Gastrocnemius medialis (tissue), 4 donors: Measurements from ENCODE around the gene CELF3. TPM values are rescaled to one million over a fixed set of nuclear protein-coding genes. Genes with fewer than 3 reads are reported as not detected.

Experiments
- ATAC-seq, 2 donors: fragments of 150-250 bp; one replicate each; pipeline ENCODE4 v1.9.1; 2016
- DNase-seq, 2 donors: peaks; one replicate each; pipeline ENCODE4 v3.0.0-alpha.2; 2019
- H3K27ac ChIP-seq, 4 donors: fragments of 200-600 bp; sonication (generic); 1 replicate in 1 of 4; 2 replicates in 3 of 4; pipeline ENCODE4 v1.5.1; 2016 to 2018; ENCODE audit warnings: mild to moderate bottlenecking in 2 of 4, moderate library complexity in 1 of 4
- H3K27me3 ChIP-seq, 3 donors: fragments of 200-600 bp; sonication (generic) in 2 of 3; 1 replicate in 1 of 3; 2 replicates in 2 of 3; pipeline versions ENCODE4 v1.5.1 to v1.6.0; 2016 to 2019; ENCODE audit warnings: mild to moderate bottlenecking in 1 of 3, moderate library complexity in 1 of 3
- H3K36me3 ChIP-seq, 2 donors: fragments of 200-600 bp; sonication (generic) in 1 of 2; one replicate each; pipeline ENCODE4 v1.5.1; 2017 to 2018
- H3K4me1 ChIP-seq, 2 donors: fragments of 200-600 bp; sonication (generic) in 1 of 2; one replicate each; pipeline ENCODE4 v1.5.1; 2016 to 2017; ENCODE audit warnings: mild to moderate bottlenecking in 2 of 2
- H3K4me3 ChIP-seq, 4 donors: fragments of 200-600 bp; sonication (generic) in 3 of 4; 1 replicate in 1 of 4; 2 replicates in 3 of 4; pipeline ENCODE4 v1.5.1; 2016 to 2019; ENCODE audit warnings: mild to moderate bottlenecking in 2 of 4
- H3K9me3 ChIP-seq, 3 donors: fragments of 200-600 bp; sonication (generic) in 2 of 3; 1 replicate in 1 of 3; 2 replicates in 2 of 3; pipeline ENCODE4 v1.5.1; 2016 to 2019
- POLR2A ChIP-seq, 2 donors: fragments of 450-650 bp; IDR thresholded peaks; one replicate each; pipeline ENCODE4 v1.6.1; 2017; ENCODE audit warnings: antibody characterized with exemption in 2 of 2, mild to moderate bottlenecking in 2 of 2, moderate library complexity in 2 of 2
- in situ Hi-C, 4 donors: fragments of 200-750 bp; cut with MboI; loops; one replicate each; pipeline versions ENCODE4 v1.15.0 to v1.8.0; 2017; ENCODE audit warnings: low sequenced_read_pairs in 4 of 4
- intact Hi-C: fragments of 100-400 bp; cut with DNase I; formaldehyde crosslinking; loops from one replicate; pipeline ENCODE4 v1.15.1; 2023; ENCODE audit warnings: low total_unique reads
- total RNA-seq, 4 donors: library from RNA; depleted of rRNA; stranded (reverse); fragments of >200 nt; gene quantifications; one replicate each; pipeline versions ENCODE4 v1.1.0 to v1.2.3, GENCODE V29; 2016
- TF ChIP-seq, protein P1 (sequence below), 5 experiments: fragments of 450-650 bp in 3 of 5; fragments of 200-600 bp in 2 of 5; sonication (generic) in 2 of 5; IDR thresholded peaks in 4 of 5; conservative IDR thresholded peaks in 1 of 5; 1 replicate in 4 of 5; 2 replicates in 1 of 5; pipeline ENCODE4 v1.5.1; 2016 to 2019; ENCODE audit warnings: antibody characterized with exemption in 5 of 5, mild to moderate bottlenecking in 3 of 5, moderate library complexity in 3 of 5

Gene CELF3
- not detected for total RNA-seq

DNA sequence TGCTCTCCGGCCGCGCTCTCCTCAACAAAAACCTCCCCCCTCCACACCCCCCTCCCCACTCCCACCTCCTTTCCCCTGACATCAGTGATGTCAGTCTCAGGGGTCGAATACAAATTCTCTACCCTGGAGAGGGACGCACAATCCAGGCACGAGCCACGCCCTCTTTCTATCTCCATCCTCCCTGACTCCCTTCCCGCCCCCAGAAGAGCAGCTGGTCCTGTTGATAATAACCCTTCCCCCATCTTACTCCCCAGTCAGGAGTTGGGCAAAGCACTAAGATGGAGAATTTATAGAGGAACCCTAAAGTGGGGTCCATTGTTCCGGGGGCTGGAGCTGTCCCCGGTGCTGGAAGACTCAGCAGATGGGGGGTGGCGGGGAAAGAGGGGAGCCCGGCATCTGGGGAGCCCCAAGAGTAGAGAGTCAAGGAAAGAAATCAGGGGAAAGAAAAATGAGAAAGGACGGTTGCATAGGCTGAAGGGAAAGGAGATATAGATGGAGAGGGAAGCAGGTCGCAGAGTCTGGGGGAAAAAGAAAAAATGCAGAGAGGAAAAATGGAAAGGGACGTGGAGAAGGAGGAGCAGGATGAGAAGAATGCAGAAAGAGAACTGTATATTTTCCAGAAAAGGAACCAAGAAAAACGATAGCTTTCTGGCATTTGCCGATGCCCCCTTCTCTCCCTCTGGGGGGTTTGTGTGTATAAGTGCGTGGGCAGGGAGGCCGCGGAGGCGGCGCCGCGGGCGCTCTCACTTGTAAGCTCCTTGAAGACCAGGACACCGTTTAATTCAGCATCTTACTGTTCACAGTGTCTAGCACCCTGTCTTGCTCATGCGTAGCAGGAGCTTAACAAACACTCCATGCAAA is at the start of gene CELF3:
Gene CELF3 (minus strand): TSS at position 33 of the 861 bp plus-strand sequence. CDS start 783 bp downstream, outside the sequence.
- intact Hi-C loops, result no loop called here
- Histone ChIP-seq H3K4me1 (peaks cover 6 to 19% of the 10 kb centered on the region in 2 donors), H3K36me3 (no peaks in the 10 kb centered on the region)

DNA sequence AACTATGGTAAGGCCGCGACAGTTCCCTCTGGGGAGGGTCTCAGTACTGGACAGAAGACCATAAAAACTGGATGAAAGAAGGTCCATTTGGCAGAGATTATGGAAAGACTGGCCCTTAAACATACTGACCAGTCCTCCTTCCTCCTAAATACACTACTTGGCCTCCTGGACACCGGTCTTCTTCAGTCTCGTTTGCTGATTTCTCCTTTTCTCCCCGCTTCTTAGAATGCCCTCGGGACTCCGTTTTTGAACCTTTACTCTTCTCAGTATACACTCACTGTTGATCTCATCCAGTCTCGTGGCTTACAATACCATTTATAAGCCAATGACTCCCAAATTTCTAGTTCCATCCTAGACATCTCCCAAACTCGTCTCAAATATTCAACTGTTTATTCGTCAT is 47.4 kb upstream of the CELF3 start:
- intact Hi-C loops, result loop anchor here (1.0 kb wide), 2 partner anchors 26 to 72 kb away; partner anchors contain the start of gene TDRKH

More for the DNA sequence above, at the start of gene CELF3:
- in situ Hi-C loops, result no loop called here
- Histone ChIP-seq H3K4me3 (no peak within 1 kb of the TSS), H3K27me3 (peaks cover 13 to 28% (median 23%) of the 10 kb centered on the region in 3 donors), H3K9me3 (no peaks in the 10 kb centered on the region), H3K27ac (no peak within 1 kb of the TSS)
- ATAC-seq (no peak), DNase-seq (no peak)
- TF ChIP-seq POLR2A (IDR thresholded peaks at IDR 0.05), result no peak
- TF ChIP-seq, protein P1, sequence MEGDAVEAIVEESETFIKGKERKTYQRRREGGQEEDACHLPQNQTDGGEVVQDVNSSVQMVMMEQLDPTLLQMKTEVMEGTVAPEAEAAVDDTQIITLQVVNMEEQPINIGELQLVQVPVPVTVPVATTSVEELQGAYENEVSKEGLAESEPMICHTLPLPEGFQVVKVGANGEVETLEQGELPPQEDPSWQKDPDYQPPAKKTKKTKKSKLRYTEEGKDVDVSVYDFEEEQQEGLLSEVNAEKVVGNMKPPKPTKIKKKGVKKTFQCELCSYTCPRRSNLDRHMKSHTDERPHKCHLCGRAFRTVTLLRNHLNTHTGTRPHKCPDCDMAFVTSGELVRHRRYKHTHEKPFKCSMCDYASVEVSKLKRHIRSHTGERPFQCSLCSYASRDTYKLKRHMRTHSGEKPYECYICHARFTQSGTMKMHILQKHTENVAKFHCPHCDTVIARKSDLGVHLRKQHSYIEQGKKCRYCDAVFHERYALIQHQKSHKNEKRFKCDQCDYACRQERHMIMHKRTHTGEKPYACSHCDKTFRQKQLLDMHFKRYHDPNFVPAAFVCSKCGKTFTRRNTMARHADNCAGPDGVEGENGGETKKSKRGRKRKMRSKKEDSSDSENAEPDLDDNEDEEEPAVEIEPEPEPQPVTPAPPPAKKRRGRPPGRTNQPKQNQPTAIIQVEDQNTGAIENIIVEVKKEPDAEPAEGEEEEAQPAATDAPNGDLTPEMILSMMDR (IDR thresholded peaks at IDR 0.05 in 4 of 5, conservative IDR thresholded peaks at IDR 0.05 in 1 of 5), result no peak

DNA sequence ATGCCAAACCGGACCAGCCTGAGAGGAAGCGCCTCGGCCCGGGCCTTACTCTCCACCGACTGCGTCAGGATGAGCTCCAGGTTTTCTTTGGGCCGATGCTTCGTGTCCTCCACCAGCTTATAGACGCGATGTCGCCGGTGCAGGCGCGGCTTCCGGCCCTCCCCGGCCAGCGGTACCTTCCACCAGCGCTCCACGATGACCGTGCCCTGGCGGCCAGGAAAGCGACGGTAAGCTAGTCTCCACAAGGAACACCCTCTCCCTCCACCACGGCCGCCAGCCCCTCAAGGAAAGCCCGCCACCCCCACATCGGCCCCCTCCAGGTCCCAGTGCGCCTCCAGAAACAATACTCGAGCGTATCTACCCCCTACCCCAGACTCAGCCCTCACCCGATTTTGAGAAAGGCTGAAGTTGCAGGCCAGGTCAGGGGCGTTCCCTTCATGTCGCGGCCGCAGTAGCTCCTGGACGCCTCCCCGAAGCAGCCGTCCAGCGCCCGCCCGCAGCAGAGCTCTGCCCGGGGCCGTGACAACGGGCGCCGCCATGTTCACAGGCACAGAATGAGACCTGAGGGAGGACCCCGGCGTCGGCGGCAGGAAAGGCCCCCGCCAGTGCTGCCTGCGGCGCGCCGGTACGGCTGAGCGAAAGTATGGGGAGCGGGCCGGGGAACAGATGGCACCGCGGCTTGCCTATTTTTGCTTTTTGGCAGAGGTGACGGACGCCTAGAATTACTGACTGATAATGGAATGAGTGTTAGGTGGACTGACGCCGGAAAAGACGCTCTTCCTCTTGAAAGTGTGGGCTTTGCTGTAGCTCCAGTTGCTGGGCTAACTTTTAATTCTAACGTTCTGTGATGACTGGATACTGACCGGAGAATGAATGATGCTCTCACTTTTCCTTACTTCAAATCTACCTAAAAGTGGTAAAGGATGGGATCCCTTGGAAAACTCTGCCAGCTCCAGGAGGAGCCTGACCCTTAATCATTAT is 46.6 kb upstream of the CELF3 start, which contains the start of gene MRPL9:
Gene MRPL9 (minus strand): TSS at position 556 of the 981 bp plus-strand sequence. CDS start 17 bp downstream, at position 539.
- H3K9me3 ChIP-seq, result no peaks in the 10 kb centered on the region
- DNase-seq, result peak; percentile 60 to 71
- H3K4me3 ChIP-seq, result peak within 1 kb of the TSS; percentile 76 to 96 (median 90)
- ATAC-seq, result peak; percentile 90 to 95
- in situ Hi-C loops, result loop anchor here in 1 of 4 donors (10.0 kb wide), 1 partner anchor 82 kb away; no protein-coding TSS in a partner anchor
- H3K36me3 ChIP-seq, result peaks cover 0 to 31% of the 10 kb centered on the region in 2 donors
- intact Hi-C loops, result loop anchor here (1.0 kb wide), 2 partner anchors 27 to 73 kb away; partner anchors contain the start of gene TDRKH
- no peaks in the 10 kb centered on the region for H3K27me3 ChIP-seq
- H3K27ac ChIP-seq, result peak within 1 kb of the TSS; percentile 88 to 94 (median 90)
- peaks cover 10 to 13% of the 10 kb centered on the region in 2 donors for H3K4me1 ChIP-seq
- TF ChIP-seq, protein P1 (IDR thresholded peaks at IDR 0.05 in 4 of 5, conservative IDR thresholded peaks at IDR 0.05 in 1 of 5), result peak in 1 of 5 experiments; percentile 13
- peak in 1 of 2 donors; percentile 8 for TF ChIP-seq POLR2A (IDR thresholded peaks at IDR 0.05)

More for the DNA sequence above, 47.4 kb upstream of the CELF3 start:
- ATAC-seq (no peak), DNase-seq (no peak)
- TF ChIP-seq POLR2A (IDR thresholded peaks at IDR 0.05), result no peak
- TF ChIP-seq, protein P1 (IDR thresholded peaks at IDR 0.05 in 4 of 5, conservative IDR thresholded peaks at IDR 0.05 in 1 of 5), result no peak
- H3K36me3 ChIP-seq, result peaks cover 0 to 31% of the 10 kb centered on the region in 2 donors
- H3K9me3 ChIP-seq, result no peaks in the 10 kb centered on the region
- H3K4me3 ChIP-seq, result peak overlapping the region; percentile 76 to 96 (median 90)
- H3K4me1 ChIP-seq, result peaks cover 10 to 13% of the 10 kb centered on the region in 2 donors
- peak overlapping the region; percentile 88 to 94 (median 90) for H3K27ac ChIP-seq
- in situ Hi-C loops, result loop anchor here in 1 of 4 donors (10.0 kb wide), 1 partner anchor 81 kb away; no protein-coding TSS in a partner anchor
- H3K27me3 ChIP-seq, result no peaks in the 10 kb centered on the region
